ENCODE data around the gene KSR1. TPM values are rescaled to one million over a fixed set of nuclear protein-coding genes. Genes with fewer than 3 reads are reported as not detected.

Gene KSR1
- total and polyA plus RNA-seq, 2 experiments from 2014 or later = 7.8 to 53.2 TPM

GRCh38 chr17:27631411-27631760 lies 175.1 kb downstream of the KSR1 start (continued):
- TF ChIP-seq ZNF462 (CRISPR knock-in tag; IDR thresholded peaks at IDR 0.05) (no peak), CREB1 (CRISPR knock-in tag; IDR thresholded peaks at IDR 0.05; ENCODE audit: low read depth) (no peak), EZH2 (IDR thresholded peaks at IDR 0.05; ENCODE audit: low read depth, unreplicated experiment) (no peak), STAT1 (IDR thresholded peaks at IDR 0.05; ENCODE audit: unreplicated experiment) (no peak), NANOG (IDR thresholded peaks at IDR 0.05; ENCODE audit: borderline replicate concordance) (no peak), REST (IDR thresholded peaks at IDR 0.05; ENCODE audit: unreplicated experiment) (no peak), JUNB (IDR thresholded peaks at IDR 0.05; ENCODE audit: unreplicated experiment) (no peak), POLR2AphosphoS5 (IDR thresholded peaks at IDR 0.05; ENCODE audit: low read depth) (no peak)
